Activated naive CD4-positive, alpha-beta T cell treated with Interleukin-2 at 50 U/mL for 16 hours (primary cell): ENCODE data around the gene TFAP2B.

Experiments
- DNase-seq: peaks from one replicate; pipeline ENCODE4 v3.0.0-alpha.2; 2020

The TFAP2B gene

DNA sequence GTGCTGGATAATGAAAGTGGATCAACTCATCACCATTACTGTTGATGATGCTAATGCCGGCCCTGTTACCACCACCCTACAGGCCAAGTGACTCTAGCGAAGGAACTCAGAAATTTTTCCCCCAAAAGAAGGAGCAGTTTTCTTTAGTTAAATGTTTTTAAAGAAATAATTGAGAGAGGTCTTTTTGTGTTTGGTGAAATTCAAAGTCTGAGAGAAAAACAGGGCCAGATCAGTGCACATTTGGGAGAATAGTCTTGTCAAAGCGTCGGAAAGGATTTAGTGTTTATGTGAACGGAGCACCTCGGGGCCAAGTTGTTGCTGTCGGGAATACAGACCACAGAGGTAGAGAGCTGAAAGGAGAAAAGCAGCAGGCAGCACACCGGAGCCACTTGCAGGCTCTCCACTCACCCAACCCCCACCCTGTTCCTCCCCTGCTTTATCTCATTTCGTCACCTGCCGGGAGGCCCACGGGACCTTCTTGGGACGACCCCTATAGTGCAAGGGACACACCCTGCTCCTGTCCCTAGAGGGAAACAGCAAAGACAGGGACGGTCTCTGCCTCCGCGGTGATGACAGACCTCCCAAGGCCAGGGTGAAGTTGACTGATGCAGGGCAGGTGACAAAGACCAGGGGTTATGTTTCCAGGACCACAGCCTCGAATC lies 6.8 kb downstream of the TFAP2B start:
- DNase-seq = no peak

DNA sequence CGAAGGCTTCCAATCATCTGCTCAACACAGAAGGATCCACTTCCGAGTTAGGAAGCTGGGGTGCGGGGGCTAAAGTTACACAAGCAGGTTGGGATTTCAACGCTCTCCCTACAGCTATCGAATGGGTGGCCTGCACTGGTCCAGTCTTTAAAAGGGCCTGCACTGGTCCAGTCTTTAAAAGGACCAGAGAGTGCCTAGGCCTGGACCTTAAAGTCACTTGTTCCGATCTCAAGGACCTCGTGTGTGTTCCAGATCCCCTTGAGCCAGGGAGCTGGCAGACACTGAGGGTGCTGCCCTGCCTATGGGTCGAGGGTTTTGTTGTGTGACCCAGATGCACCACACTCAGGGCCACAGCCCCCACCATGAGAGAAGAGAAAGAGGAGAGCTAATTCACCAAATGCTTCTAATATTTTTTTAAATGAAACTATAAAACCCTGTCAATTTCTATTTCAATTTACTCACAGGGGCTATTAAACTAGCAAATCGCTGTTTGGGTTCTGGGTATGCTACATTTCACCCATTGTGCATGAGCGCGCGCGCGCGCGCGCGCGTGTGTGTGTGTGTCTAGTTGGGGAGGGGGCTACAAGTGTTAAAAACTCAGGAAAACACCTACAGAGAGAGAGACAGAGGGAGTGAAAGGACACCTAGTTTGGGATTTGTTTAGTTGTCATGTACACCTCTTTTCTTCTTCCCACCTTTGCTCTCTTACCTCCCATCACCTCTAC lies 7.5 kb downstream of the TFAP2B start:
- no peak for DNase-seq

DNA sequence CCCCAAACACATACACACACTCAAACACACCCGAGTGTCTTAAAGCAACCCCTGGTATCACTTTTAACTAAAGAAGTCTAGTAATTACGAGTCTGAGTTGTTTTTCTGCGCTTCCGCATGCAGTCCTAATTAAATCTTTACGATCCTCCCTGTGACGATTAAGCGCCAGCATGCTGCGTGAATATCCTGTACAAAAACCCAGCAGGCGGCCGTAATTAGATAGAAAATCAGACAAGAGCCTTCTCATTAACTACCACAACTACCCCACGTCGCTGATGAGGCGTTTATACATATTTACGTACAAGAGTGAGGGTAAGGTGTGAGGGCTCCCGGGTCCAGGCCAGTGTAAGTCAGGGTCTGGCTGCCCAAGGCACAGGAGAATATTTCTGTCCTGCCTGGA lies 8.1 kb downstream of the TFAP2B start:
- DNase-seq = no peak

DNA sequence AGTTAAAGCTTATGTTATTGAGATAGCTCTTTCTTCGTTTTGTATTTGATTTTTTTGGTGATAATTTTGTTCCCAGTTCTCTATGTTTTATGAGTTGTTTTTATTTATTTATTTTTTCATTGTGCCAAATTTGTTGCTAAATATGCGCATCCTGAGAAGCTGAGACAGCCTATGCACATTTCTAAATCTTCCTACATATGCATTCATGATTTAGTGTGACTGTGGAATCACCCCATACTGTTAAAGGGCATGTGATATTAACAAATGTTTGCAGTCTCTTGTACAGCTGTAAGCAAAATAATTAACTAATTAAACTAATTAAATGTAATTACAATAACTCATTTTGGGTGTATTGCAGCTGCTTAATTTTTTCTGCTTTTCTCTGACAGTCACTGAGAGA lies 10.4 kb downstream of the TFAP2B start:
- no peak for DNase-seq

DNA sequence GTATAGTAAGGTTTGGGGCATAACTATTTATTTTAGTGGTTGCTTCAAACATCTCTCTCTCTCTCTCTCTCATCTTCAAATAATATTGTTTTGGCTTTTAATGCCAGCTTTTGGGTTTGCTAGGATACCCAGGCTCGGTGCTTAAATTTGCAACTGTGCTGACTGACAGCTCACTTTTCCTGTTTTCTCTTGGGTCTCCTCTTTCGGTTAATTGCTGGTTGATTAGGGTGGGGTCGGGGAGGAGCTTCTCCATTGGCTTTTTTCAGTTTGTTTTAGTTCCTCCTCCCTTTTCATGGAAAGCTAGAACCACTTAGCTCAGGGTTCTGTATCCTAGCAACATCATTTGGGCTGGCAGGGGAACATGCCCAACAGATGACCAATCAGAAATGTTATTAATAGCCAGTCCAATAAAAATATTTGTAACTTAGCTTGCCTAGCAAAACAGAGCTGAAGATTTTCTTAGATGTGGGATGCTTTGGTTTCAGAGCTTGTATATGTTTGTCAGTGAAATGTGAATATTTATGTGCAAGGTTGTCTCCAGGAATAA lies 11.3 kb downstream of the TFAP2B start:
- DNase-seq = no peak

DNA sequence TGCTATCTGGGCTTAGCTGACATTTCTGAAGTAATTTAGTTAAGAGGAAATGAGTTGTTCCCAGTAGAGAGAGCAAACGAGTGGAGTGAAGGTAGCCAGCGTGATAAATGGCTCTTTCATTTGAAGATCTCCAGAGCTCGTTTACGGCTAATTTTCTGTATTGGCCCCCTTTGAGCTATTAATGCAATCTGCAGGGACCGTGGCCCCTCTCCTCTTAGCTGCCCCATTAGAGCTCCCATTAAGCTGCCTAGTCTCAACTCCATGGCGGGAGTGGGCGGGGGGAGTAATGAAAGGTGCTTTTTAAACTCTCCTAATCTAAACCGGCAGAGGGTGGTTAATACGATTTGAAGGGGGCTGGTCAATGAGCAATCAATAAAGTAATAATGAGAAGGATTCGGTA lies 12.5 kb downstream of the TFAP2B start:
- DNase-seq = no peak

DNA sequence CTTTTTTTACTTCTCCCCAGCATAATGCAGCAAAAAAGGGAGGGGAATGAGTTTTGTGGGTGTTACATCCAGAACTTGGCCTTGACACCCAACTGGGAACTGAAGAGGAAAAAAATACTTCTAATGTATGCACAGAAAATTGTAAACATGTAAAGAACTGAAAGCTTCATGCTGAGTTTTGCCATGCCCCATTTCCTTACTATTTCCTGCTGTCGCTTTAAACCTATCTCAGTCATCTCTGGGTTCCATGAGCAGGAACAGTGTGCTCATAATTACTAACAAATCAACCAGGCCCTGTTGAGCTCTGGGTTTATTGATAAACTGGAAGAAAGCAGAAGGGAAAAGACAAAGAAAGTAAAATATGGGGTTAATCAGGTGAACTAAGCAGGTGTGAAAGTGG lies 14.2 kb downstream of the TFAP2B start:
- DNase-seq = no peak

DNA sequence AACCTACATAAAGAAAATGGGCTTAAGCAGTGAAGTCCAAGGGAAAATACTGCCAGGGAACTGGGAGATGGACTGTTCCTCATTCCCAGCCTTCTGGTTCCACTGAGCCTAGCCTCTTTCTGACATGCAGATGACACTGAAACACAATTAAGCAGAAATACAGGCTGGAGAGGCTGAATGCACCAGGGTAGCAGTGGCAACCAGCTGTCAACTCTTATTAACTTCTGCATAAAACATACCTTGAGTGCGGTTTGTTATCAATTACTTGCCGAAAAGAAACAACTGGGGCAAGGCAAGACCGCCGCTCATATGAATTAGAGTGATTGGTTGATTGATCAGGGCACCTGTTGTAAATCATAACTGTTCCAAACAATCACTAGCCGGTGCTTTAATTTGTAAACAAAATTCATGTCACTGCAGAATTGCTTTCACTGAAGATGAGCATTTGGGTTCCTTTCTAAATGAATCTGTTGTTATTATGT lies 16.3 kb downstream of the TFAP2B start:
- DNase-seq = no peak

DNA sequence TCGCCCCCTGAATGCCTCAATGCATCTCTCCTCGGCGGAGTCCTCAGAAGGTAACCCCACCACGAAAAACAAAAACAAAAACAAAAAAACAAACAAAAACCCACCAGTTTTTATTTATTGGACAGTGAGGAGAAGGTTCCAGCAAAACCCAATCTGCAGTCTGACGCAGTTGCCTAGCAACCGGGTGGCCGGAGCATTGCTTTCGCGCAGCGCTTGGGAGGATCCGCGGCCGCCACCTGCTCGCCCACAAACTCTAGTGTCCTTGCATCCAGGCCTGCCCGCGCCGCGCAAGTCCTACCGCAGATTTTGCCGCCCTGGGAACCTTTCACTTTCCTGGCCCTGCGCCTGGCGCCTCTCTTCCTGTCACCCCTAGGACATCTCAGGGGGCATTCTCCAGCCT lies 17.6 kb downstream of the TFAP2B start:
- no peak for DNase-seq

DNA sequence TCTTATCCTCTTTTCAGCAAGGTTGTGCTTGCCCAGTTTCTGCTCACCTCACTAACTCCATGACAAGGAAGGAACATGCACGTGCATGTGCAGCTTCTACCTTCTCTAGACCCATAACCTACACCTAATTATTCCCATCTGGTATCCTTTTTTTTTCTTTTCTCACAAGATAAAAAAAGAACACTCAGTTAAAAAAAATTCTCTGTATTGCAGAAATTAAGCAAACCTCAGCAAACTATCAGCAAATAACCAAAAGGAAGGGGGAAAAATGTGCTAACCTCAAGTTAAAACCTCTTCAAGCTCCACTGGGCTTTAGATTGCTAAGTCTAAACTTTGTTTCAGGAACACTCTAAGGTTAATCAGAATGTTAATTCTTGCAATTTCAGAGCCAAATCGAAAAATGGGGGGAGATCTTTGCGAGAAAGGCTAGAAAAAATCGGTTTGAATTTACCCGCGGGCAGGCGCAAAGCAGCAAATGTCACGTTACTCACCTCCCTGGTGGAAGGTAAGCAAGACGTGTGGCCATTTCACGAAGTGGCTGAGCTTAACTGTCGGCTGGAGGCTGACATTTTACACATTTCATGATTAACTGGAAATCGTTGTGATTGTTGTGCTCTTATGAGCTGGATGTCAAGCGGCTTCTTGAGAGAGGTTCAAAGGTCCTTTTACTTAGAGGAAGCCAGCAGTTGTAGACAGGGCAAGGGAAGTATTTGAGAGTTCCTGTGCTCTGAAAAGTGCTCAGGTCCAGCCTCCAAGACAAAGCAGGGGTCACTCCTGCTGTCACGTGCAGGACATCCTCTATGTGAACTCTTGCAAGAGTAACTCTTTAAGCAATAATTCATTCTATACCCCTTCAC lies 19.1 kb downstream of the TFAP2B start:
- no peak for DNase-seq

DNA sequence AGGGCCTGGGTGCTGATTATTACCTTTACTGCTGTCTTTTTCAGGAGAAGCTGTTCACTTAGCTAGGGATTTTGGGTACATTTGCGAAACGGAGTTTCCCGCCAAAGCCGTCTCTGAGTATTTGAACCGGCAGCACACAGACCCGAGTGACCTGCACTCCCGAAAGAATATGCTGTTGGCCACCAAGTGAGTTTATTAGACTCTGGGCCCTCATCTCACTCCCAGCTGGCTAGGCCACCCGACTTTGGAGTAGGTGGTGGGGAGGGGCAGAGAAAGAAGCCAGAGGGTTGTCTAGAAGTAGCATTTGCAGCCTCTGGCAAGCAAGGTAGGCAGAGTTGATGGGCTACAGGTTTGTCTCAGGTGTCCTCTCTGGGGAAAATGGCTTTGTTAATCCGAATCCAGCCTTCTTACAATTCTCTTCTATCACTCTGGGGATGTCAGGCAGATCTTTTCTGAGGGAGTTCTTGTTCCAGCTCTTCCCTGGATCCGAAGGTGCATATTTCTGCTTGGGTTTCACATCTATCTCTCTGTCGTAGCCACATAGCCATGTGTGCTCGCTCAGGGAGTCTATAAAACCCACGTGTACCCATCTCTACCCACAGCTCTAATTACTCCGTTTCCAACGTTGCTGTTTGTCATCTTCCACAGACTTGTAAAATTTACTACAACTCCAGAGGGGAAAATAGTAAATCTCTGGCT lies 21.6 kb downstream of the TFAP2B start:
- DNase-seq = no peak

DNA sequence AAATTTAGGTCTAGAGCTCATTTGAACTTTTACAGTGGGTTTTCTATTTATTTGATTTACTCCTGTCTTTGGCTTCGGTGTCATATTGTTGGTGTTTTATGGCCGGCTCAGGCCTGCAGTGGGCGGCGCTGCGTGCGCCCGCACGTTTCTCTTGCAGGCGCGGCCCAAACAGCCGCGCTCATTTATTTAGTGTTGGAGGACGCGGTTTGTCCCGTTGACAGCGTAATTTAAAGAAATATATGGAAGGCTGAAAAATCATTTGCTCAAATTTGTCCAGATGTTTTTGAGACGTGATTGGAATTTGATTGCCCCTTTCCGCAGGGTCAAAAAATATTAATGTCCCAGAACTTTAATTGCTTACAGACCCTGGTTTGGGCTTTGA lies 22.1 kb downstream of the TFAP2B start:
- DNase-seq = no peak

DNA sequence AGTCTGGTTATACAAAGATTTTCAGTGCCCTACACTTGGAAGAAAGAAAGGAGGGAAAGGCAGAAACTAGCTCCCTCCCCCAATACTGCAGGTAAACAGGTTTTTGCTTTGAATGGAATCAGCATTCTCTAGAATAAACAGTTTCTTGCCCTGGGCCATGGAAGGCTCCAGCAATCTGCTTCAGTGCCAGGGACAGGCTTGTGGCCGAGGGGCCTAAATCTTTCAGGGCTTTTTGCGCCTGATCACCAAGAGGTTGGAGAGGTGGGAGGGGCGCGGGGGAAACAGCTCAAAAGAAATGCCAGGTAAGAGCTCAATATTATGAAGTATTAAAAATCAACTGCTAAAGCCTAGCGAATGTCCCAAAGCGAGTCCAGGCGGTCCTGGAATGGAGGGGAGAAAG lies 23.8 kb downstream of the TFAP2B start:
- DNase-seq = no peak

DNA sequence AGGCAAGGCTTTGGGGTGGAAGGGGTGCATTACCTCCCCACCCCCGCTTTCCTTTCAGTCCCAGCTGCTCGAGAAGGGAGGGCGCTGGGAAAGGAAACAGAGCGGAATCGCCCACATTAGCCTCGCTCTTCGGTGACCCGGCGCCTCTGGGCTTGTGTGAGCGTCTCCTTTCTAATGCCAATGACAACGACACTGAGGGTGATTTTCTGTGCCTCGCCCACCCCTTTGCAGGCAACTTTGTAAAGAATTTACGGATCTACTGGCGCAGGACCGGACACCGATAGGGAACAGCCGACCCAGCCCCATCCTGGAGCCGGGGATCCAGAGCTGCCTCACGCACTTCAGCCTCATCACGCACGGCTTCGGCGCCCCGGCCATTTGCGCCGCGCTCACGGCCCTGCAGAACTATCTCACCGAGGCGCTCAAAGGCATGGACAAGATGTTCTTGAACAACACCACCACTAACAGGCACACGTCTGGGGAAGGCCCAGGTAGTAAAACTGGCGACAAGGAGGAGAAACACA lies 24.3 kb downstream of the TFAP2B start:
- DNase-seq = no peak

DNA sequence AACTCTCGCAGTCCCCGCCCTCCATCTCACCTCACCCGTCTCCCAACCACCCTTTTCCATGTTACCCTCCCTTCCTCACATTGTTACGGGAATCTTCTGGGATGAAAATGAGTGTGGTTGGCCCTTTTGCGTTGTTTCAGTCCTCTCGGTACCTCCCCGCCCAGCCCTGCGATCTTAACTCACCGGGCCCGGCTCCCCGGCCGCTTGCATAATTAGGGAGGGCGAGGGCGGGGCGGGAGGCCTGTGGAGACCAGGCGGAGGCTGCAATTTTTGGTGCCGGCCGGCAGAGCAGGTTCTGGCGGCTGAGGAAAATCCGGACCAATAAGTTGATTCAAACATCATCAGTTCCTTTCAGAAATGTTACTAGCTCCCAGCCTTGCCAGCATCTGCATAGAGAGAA lies 25.2 kb downstream of the TFAP2B start:
- no peak for DNase-seq

DNA sequence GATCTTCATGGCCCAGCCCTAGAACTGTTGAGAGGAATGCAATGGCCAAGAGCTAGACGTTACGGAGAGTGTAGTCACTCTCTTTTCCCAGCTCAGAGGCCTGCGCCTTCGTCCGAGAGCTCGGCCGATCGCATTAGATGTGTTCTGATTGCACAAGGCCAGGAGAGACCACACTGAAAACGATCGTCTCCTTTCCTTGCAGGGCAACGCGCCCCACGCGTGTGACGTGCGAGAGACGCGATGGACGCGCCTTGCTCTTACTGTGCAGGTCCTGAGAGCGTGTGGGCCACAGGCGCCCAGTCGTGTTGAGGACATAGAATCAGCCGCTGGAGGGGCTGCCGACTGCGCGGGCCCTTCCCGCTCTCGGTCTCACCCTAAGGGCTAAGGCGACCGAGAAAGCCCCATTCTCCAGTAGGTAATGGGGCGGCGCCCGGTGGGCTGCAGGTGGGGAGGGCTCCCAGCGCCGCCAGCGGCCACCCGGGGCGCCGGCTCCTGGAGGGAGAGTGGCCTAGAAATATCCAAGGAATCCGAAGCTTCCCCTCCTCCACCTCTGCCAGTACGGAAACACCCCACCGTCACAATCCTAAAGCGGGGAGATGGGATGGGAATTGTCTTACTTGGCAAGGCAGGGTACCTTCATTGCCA lies 26.9 kb downstream of the TFAP2B start:
- DNase-seq = no peak

DNA sequence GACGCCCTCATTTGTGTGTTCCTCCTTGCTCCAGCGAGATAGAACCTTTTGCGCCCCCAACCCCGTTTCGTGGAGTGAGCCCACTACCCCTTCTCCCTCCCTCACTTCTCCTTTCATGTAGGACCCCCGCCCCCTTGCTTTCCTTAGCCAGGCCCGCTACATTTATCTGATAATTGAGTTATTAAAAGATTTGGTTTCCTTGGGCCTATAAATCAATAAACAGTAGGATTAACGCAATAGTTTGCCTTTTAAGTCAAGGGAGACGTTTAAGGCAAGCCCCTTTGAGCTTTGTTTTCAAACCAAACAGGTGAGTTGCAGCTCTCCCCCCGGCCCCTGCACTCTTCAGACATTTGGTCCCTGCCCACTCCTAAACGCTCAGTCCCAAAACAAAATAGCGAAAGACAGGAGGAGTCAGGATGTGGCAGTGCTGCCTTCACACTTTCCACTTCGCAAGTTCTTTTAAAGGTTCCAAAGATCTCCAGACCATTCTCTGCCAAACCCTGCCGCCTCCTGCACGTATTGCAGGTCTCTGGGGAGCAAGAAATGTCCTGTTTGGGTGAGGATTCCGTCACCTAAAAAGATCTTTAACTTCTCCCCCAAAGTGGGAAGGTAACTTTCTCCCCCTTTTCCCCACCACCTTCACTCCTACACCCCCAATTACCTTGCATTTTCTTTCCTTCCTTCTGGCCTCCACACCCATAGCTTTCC lies 27.6 kb downstream of the TFAP2B start:
- DNase-seq = no peak

DNA sequence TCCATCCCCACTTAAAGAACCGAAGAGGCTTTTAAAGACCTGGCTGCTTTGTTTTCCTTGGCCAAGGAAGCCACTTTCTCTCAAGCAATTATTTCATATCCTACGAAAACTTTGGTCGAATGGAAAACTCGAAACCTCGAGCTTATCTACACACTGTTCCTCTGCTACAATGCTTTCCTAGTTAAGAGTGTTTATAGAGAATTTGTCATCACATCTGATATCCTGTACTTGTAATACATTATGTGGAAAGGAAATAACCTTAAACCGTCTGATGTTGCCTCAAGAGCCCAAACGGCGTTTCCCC lies 28.1 kb downstream of the TFAP2B start:
- no peak for DNase-seq

DNA sequence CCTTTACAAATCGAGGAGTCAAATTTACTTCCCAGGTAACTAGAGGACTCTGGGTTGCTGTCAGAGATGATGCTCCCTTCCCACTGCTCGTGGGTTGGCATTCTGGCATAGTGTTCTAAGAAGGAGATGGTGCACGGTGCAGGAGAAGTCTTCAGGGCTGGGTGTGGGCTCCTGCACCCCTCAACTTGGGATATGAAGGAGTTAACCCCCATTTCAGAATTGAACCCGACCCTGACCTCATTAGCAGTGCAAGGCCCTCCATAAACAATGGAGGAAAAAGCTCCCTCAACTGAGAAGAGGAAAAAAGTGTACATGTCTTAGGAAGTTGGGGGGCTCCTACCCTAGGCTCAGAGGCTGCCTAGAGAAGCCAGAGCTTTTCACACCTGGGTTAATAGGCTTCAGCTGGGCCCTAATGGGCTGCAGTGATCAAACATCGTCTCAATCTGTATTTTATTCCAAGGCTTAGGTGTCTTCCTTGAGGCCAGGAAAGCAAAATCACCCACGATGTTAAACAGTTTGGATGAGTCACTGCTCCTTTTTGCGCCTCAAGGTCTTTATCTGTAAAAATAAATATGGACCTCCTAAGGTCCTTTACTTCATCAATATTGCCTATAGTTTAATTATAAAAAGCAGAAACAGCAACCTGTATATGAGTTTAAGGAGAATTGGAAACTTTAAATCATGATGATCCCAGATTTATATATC lies 29.4 kb downstream of the TFAP2B start:
- no peak for DNase-seq

DNA sequence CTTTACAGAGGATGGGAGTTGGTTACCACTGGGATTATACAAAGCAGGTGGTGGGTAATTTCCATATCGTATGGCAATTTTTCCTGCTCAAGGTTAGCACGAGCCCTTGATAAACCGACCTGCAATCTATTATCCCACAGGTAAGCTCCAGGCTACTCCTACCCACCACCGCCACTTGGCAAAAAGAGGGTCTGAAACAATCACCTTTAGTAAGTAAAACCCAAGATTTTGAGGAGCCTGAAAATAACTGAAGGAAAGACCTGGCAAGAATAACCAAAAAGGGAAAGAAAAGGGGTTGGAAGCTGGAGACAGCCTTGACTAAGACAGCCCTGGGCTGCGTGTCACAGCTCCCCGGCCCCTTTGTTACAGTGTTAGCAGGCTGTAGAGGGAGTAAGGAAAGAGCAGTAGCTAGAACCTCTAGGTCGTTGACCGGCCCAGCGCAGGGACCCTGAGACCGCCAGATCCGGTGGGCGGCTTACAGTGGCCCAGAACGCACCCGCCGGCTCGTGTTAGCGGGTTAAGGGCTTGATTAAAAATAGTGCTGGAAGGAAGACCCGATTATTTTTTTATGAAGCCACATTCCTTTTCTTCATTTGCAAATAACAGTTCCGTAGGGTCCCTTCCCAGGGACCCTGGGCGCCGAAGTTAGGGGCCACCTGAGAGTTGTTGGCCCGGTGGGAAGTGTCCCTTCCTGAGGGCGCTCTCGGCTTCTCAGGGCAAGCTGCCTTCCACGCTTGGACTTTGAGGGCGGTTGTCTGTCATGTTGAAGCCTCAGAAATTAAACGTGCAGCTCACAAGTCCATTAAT lies 30.5 kb downstream of the TFAP2B start:
- DNase-seq = no peak
